GM12801 (cell line): ENCODE results near the gene NRBP1.

ENCODE experiments used
- CTCF ChIP-seq: IDR thresholded peaks from one replicate; pipeline ENCODE4 v1.5.1; 2011; ENCODE audit warnings: control low read depth; ENCODE audit not compliant: insufficient read length; ENCODE audit errors: extremely low read depth

NRBP1 gene

GRCh38 chr2:27428978-27429541 is 629 bp downstream of the NRBP1 start:
- no peak for TF ChIP-seq CTCF

GRCh38 chr2:27431395-27431794 is 3.0 kb downstream of the NRBP1 start:
- no peak for TF ChIP-seq CTCF

- no peak for TF ChIP-seq CTCF
Measured at GRCh38 chr2:27435628-27436027, 7.2 kb downstream of the NRBP1 start.

GRCh38 chr2:27441226-27441926 is 12.9 kb downstream of the NRBP1 start:
- no peak for TF ChIP-seq CTCF

GRCh38 chr2:27441958-27442919 is 13.8 kb downstream of the NRBP1 start, which contains the start of gene KRTCAP3:
Gene KRTCAP3 (plus strand): TSS chr2:27442381. CDS start chr2:27442413, 32 bp downstream.
- no peak for TF ChIP-seq CTCF

- TF ChIP-seq CTCF: no peak
Measured at GRCh38 chr2:27442920-27443282, 14.5 kb downstream of the NRBP1 start.

GRCh38 chr2:27445155-27445554 is 16.7 kb downstream of the NRBP1 start:
- no peak for TF ChIP-seq CTCF
